HEK293 (cell line): ENCODE data around the gene MRPL55.
A peak's percentile ranks its signal among the peaks of the same experiment; 100 is the strongest.

Experiments used
- FEZF1 ChIP-seq: fragments of 450-650 bp; formaldehyde crosslinking; IDR thresholded peaks from 2 replicates; pipeline ENCODE4 v1.5.1; 2016; ENCODE audit warnings: missing biosample characterization, missing genetic modification characterization
- HOXA7 ChIP-seq: sonication (generic); formaldehyde crosslinking; IDR thresholded peaks from 2 replicates; pipeline ENCODE4 v1.8.1; 2022; ENCODE audit warnings: missing genetic modification reagents, borderline replicate concordance
- KLF1 ChIP-seq: fragments of 450-650 bp; formaldehyde crosslinking; IDR thresholded peaks from 2 replicates; pipeline ENCODE4 v1.5.1; 2016; ENCODE audit warnings: missing biosample characterization, missing genetic modification characterization
- SP7 ChIP-seq: fragments of 450-650 bp; formaldehyde crosslinking; IDR thresholded peaks from 2 replicates; pipeline ENCODE4 v1.5.1; 2016; ENCODE audit warnings: missing biosample characterization, missing genetic modification characterization
- ZBTB8A ChIP-seq: fragments of 450-650 bp; formaldehyde crosslinking; IDR thresholded peaks from 2 replicates; pipeline ENCODE4 v1.5.1; 2016; ENCODE audit warnings: missing biosample characterization, missing genetic modification characterization
- ZEB2 ChIP-seq: fragments of 450-650 bp; formaldehyde crosslinking; IDR thresholded peaks from 2 replicates; pipeline ENCODE4 v1.5.1; 2016; ENCODE audit warnings: missing biosample characterization, missing genetic modification characterization
- ZFP3 ChIP-seq: fragments of 450-650 bp; formaldehyde crosslinking; IDR thresholded peaks from 2 replicates; pipeline ENCODE4 v1.5.1; 2016; ENCODE audit warnings: low read depth, missing biosample characterization, missing genetic modification characterization
- ZFP69B ChIP-seq: fragments of 450-650 bp; formaldehyde crosslinking; IDR thresholded peaks from 2 replicates; pipeline ENCODE4 v1.5.1; 2016; ENCODE audit warnings: missing biosample characterization, missing genetic modification characterization
- ZNF140 ChIP-seq: fragments of 450-650 bp; formaldehyde crosslinking; IDR thresholded peaks from 2 replicates; pipeline ENCODE4 v1.5.1; 2016; ENCODE audit warnings: missing biosample characterization, missing genetic modification characterization
- ZNF146 ChIP-seq: fragments of 450-650 bp; formaldehyde crosslinking; IDR thresholded peaks from 2 replicates; pipeline ENCODE4 v1.5.1; 2016; ENCODE audit warnings: missing biosample characterization, missing genetic modification characterization
- ZNF155 ChIP-seq: fragments of 450-650 bp; formaldehyde crosslinking; IDR thresholded peaks from 2 replicates; pipeline ENCODE4 v1.5.1; 2016; ENCODE audit warnings: missing biosample characterization, missing genetic modification characterization
- ZNF202 ChIP-seq: fragments of 450-650 bp; formaldehyde crosslinking; IDR thresholded peaks from 2 replicates; pipeline ENCODE4 v1.5.1; 2016; ENCODE audit warnings: missing biosample characterization, missing genetic modification characterization, borderline replicate concordance
- ZNF366 ChIP-seq: fragments of 450-650 bp; formaldehyde crosslinking; conservative IDR thresholded peaks from 2 replicates; pipeline ENCODE4 v1.5.1; 2016; ENCODE audit warnings: missing biosample characterization, missing genetic modification characterization
- ZNF37A ChIP-seq: fragments of 450-650 bp; IDR thresholded peaks from 2 replicates; pipeline ENCODE4 v1.5.1; 2018; ENCODE audit warnings: missing biosample characterization, missing genetic modification characterization
- ZNF549 ChIP-seq: fragments of 450-650 bp; IDR thresholded peaks from 2 replicates; pipeline ENCODE4 v1.5.1; 2018; ENCODE audit warnings: missing biosample characterization, missing genetic modification characterization, mild to moderate bottlenecking, inconsistent platforms, moderate library complexity
- ZNF560 ChIP-seq: fragments of 450-650 bp; formaldehyde crosslinking; IDR thresholded peaks from 2 replicates; pipeline ENCODE4 v1.5.1; 2017; ENCODE audit warnings: missing biosample characterization, missing genetic modification characterization, borderline replicate concordance
- ZNF670 ChIP-seq: fragments of 450-650 bp; formaldehyde crosslinking; IDR thresholded peaks from 2 replicates; pipeline ENCODE4 v1.5.1; 2016; ENCODE audit warnings: missing biosample characterization, missing genetic modification characterization, low read depth
- ZNF791 ChIP-seq: fragments of 450-650 bp; formaldehyde crosslinking; IDR thresholded peaks from 2 replicates; pipeline ENCODE4 v1.5.1; 2016; ENCODE audit warnings: missing biosample characterization, missing genetic modification characterization
- ZNF843 ChIP-seq: fragments of 450-650 bp; formaldehyde crosslinking; IDR thresholded peaks from 2 replicates; pipeline ENCODE4 v1.5.1; 2016; ENCODE audit warnings: missing biosample characterization, missing genetic modification characterization
- TF ChIP-seq, protein P1 (sequence below): fragments of 450-650 bp; formaldehyde crosslinking; IDR thresholded peaks from 2 replicates; pipeline ENCODE4 v1.5.1; 2016; ENCODE audit warnings: missing biosample characterization, missing genetic modification characterization, low read depth
- TF ChIP-seq, protein P2 (sequence below): fragments of 450-650 bp; formaldehyde crosslinking; IDR thresholded peaks from 2 replicates; pipeline ENCODE4 v1.5.1; 2016; ENCODE audit warnings: missing biosample characterization, missing genetic modification characterization
- TF ChIP-seq, protein P3 (sequence below): fragments of 450-650 bp; formaldehyde crosslinking; IDR thresholded peaks from 2 replicates; pipeline ENCODE4 v1.5.1; 2016; ENCODE audit warnings: missing biosample characterization, missing genetic modification characterization
- TF ChIP-seq, protein P4 (sequence below): fragments of 450-650 bp; formaldehyde crosslinking; IDR thresholded peaks from 2 replicates; pipeline ENCODE4 v1.5.1; 2017; ENCODE audit warnings: missing biosample characterization, missing genetic modification characterization
- TF ChIP-seq, protein P5 (sequence below): fragments of 450-650 bp; formaldehyde crosslinking; IDR thresholded peaks from 2 replicates; pipeline ENCODE4 v1.5.1; 2017; ENCODE audit warnings: missing biosample characterization, missing genetic modification characterization
- TF ChIP-seq, protein P6 (sequence below): fragments of 450-650 bp; formaldehyde crosslinking; IDR thresholded peaks from 2 replicates; pipeline ENCODE4 v1.5.1; 2016; ENCODE audit warnings: missing biosample characterization, missing genetic modification characterization
- TF ChIP-seq, protein P7 (sequence below): fragments of 450-650 bp; formaldehyde crosslinking; IDR thresholded peaks from 2 replicates; pipeline ENCODE4 v1.5.1; 2017; ENCODE audit warnings: missing biosample characterization, mild to moderate bottlenecking, missing genetic modification characterization, moderate library complexity

Gene MRPL55

DNA sequence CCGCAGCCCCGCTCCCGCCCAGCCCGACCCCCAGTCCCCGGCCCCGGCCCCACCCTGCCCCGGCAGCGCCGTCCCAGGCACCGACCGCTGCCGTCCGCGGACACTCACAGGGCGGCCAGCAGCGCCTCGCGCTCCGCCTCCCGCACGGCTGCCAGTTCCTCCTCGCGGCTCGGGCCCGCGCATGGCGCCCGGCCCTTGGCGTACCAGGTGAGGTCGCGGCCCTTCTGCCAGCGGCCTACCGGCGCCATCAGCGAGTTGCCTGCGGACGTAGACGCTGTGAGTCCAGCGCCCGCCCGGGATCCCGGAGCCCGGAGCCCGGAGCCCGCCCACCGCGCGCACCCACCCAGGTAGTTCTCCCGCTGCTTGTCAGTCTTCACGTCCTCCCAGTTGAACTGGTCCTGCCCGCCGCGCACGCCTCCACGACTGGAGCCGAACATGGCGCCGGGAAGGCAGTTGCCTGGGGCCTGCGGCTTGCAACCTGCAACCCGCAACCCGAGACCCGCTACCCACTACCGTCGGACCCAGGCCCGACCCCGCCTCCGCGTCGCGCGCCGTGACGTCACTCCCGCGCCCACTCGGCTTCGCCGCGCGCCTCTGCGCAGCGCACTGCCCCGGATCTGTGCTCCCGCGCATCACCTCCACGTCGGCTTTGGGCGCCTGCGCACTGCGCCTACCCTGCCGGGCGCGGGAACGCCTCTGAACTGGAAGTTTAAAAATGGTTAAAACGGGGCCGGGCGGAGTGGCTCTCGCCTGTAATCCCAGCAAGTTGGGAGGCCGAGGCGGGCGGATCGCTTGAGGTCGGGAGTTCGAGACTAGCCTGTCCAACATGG lies 6.1 kb downstream of the MRPL55 start, which contains the start of gene C1orf35 (continued):
- TF ChIP-seq, protein P1, sequence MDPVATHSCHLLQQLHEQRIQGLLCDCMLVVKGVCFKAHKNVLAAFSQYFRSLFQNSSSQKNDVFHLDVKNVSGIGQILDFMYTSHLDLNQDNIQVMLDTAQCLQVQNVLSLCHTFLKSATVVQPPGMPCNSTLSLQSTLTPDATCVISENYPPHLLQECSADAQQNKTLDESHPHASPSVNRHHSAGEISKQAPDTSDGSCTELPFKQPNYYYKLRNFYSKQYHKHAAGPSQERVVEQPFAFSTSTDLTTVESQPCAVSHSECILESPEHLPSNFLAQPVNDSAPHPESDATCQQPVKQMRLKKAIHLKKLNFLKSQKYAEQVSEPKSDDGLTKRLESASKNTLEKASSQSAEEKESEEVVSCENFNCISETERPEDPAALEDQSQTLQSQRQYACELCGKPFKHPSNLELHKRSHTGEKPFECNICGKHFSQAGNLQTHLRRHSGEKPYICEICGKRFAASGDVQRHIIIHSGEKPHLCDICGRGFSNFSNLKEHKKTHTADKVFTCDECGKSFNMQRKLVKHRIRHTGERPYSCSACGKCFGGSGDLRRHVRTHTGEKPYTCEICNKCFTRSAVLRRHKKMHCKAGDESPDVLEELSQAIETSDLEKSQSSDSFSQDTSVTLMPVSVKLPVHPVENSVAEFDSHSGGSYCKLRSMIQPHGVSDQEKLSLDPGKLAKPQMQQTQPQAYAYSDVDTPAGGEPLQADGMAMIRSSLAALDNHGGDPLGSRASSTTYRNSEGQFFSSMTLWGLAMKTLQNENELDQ (tag by site-specific recombination): no peak
- TF ChIP-seq, protein P2, sequence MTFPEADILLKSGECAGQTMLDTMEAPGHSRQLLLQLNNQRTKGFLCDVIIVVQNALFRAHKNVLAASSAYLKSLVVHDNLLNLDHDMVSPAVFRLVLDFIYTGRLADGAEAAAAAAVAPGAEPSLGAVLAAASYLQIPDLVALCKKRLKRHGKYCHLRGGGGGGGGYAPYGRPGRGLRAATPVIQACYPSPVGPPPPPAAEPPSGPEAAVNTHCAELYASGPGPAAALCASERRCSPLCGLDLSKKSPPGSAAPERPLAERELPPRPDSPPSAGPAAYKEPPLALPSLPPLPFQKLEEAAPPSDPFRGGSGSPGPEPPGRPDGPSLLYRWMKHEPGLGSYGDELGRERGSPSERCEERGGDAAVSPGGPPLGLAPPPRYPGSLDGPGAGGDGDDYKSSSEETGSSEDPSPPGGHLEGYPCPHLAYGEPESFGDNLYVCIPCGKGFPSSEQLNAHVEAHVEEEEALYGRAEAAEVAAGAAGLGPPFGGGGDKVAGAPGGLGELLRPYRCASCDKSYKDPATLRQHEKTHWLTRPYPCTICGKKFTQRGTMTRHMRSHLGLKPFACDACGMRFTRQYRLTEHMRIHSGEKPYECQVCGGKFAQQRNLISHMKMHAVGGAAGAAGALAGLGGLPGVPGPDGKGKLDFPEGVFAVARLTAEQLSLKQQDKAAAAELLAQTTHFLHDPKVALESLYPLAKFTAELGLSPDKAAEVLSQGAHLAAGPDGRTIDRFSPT (tag by site-specific recombination): peak; percentile 88
- TF ChIP-seq ZFP3 (tag by site-specific recombination) (no peak), KLF1 (tag by site-specific recombination) (peak; percentile 61), ZNF791 (tag by site-specific recombination) (no peak), ZNF549 (tag by site-specific recombination) (no peak), ZBTB8A (tag by site-specific recombination) (peak; percentile 97), ZNF146 (tag by site-specific recombination) (peak; percentile 14; the same call in 1 of the 2 replicates), ZNF155 (tag by site-specific recombination) (no peak), SP7 (tag by site-specific recombination) (peak; percentile 83), FEZF1 (tag by site-specific recombination) (no peak), ZEB2 (peak; percentile 98), ZNF560 (tag by site-specific recombination) (no peak), ZNF670 (tag by site-specific recombination) (no peak), ZNF37A (tag by site-specific recombination) (0 out of 2 replicates have a peak, but pooled peaks have one; percentile 4), ZFP69B (tag by site-specific recombination) (peak; percentile 48; the same call in 1 of the 2 replicates), ZNF202 (tag by site-specific recombination) (no peak), ZNF140 (tag by site-specific recombination) (no peak), ZNF366 (tag by site-specific recombination) (no peak), HOXA7 (no peak), ZNF843 (tag by site-specific recombination) (peak; percentile 67)
- TF ChIP-seq, protein P3, sequence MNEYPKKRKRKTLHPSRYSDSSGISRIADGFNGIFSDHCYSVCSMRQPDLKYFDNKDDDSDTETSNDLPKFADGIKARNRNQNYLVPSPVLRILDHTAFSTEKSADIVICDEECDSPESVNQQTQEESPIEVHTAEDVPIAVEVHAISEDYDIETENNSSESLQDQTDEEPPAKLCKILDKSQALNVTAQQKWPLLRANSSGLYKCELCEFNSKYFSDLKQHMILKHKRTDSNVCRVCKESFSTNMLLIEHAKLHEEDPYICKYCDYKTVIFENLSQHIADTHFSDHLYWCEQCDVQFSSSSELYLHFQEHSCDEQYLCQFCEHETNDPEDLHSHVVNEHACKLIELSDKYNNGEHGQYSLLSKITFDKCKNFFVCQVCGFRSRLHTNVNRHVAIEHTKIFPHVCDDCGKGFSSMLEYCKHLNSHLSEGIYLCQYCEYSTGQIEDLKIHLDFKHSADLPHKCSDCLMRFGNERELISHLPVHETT (tag by site-specific recombination): 0 out of 2 replicates have a peak, but pooled peaks have one; percentile 32
- TF ChIP-seq, protein P4, sequence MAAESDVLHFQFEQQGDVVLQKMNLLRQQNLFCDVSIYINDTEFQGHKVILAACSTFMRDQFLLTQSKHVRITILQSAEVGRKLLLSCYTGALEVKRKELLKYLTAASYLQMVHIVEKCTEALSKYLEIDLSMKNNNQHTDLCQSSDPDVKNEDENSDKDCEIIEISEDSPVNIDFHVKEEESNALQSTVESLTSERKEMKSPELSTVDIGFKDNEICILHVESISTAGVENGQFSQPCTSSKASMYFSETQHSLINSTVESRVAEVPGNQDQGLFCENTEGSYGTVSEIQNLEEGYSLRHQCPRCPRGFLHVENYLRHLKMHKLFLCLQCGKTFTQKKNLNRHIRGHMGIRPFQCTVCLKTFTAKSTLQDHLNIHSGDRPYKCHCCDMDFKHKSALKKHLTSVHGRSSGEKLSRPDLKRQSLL (tag by site-specific recombination): peak; percentile 33; the same call in 1 of the 2 replicates
- TF ChIP-seq, protein P5, sequence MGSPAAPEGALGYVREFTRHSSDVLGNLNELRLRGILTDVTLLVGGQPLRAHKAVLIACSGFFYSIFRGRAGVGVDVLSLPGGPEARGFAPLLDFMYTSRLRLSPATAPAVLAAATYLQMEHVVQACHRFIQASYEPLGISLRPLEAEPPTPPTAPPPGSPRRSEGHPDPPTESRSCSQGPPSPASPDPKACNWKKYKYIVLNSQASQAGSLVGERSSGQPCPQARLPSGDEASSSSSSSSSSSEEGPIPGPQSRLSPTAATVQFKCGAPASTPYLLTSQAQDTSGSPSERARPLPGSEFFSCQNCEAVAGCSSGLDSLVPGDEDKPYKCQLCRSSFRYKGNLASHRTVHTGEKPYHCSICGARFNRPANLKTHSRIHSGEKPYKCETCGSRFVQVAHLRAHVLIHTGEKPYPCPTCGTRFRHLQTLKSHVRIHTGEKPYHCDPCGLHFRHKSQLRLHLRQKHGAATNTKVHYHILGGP (tag by site-specific recombination): no peak
- TF ChIP-seq, protein P6, sequence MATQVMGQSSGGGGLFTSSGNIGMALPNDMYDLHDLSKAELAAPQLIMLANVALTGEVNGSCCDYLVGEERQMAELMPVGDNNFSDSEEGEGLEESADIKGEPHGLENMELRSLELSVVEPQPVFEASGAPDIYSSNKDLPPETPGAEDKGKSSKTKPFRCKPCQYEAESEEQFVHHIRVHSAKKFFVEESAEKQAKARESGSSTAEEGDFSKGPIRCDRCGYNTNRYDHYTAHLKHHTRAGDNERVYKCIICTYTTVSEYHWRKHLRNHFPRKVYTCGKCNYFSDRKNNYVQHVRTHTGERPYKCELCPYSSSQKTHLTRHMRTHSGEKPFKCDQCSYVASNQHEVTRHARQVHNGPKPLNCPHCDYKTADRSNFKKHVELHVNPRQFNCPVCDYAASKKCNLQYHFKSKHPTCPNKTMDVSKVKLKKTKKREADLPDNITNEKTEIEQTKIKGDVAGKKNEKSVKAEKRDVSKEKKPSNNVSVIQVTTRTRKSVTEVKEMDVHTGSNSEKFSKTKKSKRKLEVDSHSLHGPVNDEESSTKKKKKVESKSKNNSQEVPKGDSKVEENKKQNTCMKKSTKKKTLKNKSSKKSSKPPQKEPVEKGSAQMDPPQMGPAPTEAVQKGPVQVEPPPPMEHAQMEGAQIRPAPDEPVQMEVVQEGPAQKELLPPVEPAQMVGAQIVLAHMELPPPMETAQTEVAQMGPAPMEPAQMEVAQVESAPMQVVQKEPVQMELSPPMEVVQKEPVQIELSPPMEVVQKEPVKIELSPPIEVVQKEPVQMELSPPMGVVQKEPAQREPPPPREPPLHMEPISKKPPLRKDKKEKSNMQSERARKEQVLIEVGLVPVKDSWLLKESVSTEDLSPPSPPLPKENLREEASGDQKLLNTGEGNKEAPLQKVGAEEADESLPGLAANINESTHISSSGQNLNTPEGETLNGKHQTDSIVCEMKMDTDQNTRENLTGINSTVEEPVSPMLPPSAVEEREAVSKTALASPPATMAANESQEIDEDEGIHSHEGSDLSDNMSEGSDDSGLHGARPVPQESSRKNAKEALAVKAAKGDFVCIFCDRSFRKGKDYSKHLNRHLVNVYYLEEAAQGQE: peak; percentile 27; the same call in 1 of the 2 replicates
- TF ChIP-seq, protein P7, sequence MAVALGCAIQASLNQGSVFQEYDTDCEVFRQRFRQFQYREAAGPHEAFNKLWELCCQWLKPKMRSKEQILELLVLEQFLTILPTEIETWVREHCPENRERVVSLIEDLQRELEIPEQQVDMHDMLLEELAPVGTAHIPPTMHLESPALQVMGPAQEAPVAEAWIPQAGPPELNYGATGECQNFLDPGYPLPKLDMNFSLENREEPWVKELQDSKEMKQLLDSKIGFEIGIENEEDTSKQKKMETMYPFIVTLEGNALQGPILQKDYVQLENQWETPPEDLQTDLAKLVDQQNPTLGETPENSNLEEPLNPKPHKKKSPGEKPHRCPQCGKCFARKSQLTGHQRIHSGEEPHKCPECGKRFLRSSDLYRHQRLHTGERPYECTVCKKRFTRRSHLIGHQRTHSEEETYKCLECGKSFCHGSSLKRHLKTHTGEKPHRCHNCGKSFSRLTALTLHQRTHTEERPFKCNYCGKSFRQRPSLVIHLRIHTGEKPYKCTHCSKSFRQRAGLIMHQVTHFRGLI: peak; percentile 54
